WTC11 (cell line): ENCODE data around the gene PHAF1. TPM values are rescaled to one million over a fixed set of nuclear protein-coding genes. Genes with fewer than 3 reads are reported as not detected.

Experiments
- ATAC-seq: fragments of 200-7000 bp; cut with Tn5 transposase; 2 replicates; pipeline ENCODE4 v1.10.0; 2021; ENCODE audit warnings: mild to moderate bottlenecking, moderate library complexity
- CTCF ChIA-PET: fragments of 300-600 bp; sonication (Branson Sonifier 250); formaldehyde crosslinking; loops from one replicate; lab custom pipeline; 2021; ENCODE audit warnings: antibody characterized with exemption; lab: Charles Lee
- POLR2A ChIA-PET: fragments of 350-600 bp; sonication (Branson Sonifier 250); formaldehyde crosslinking; loops from one replicate; lab custom pipeline; 2021; ENCODE audit warnings: antibody characterized with exemption; lab: Charles Lee
- DNase-seq: peaks from one replicate; pipeline ENCODE4 v3.0.0; 2021; ENCODE audit warnings: low spot score
- H3K27ac Mint-ChIP-seq: 2 replicates; pipeline ENCODE4 v1.8.0; 2021; ENCODE audit warnings: mixed read lengths
- H3K27me3 Mint-ChIP-seq: 2 replicates; pipeline ENCODE4 v1.8.0; 2021; ENCODE audit warnings: low read depth, mild to moderate bottlenecking, moderate library complexity, mixed read lengths
- H3K36me3 Mint-ChIP-seq: 2 replicates; pipeline ENCODE4 v1.8.0; 2021; ENCODE audit warnings: mixed read lengths
- H3K4me1 Mint-ChIP-seq: 2 replicates; pipeline ENCODE4 v1.8.0; 2022; ENCODE audit warnings: mixed read lengths
- H3K4me3 Mint-ChIP-seq: 2 replicates; pipeline ENCODE4 v1.8.0; 2021; ENCODE audit warnings: mild to moderate bottlenecking, moderate library complexity, mixed read lengths
- H3K9me3 Mint-ChIP-seq: 2 replicates; pipeline ENCODE4 v1.8.0; 2021; ENCODE audit warnings: mixed read lengths
- CTCF ChIP-seq: fragments of 200-600 bp; IDR thresholded peaks from 2 replicates; pipeline ENCODE4 v1.8.0; 2022; ENCODE audit warnings: antibody characterized with exemption
- E2F4 ChIP-seq: sonication (generic); formaldehyde crosslinking; IDR thresholded peaks from 2 replicates; pipeline ENCODE4 v1.8.1; 2022; ENCODE audit warnings: low read depth, mild to moderate bottlenecking, moderate library complexity, missing genetic modification reagents, borderline replicate concordance
- ETV6 ChIP-seq: sonication (generic); formaldehyde crosslinking; IDR thresholded peaks from 2 replicates; pipeline ENCODE4 v1.8.1; 2022; ENCODE audit warnings: mild to moderate bottlenecking, missing genetic modification reagents
- FOXJ3 ChIP-seq: sonication (generic); formaldehyde crosslinking; IDR thresholded peaks from 2 replicates; pipeline ENCODE4 v1.9.0; 2021; ENCODE audit warnings: missing genetic modification reagents, mild to moderate bottlenecking, borderline replicate concordance
- GABPB1 ChIP-seq: sonication (generic); formaldehyde crosslinking; IDR thresholded peaks from 2 replicates; pipeline ENCODE4 v1.8.1; 2023; ENCODE audit warnings: mild to moderate bottlenecking, missing genetic modification reagents
- JAZF1 ChIP-seq: fragments of 250-450 bp; sonication (Bioruptor Pico); IDR thresholded peaks from 2 replicates; pipeline ENCODE4 v1.9.0; 2021; ENCODE audit warnings: moderate library complexity, mild to moderate bottlenecking, inconsistent platforms
- KAT7 ChIP-seq: sonication (generic); formaldehyde crosslinking; IDR thresholded peaks from 2 replicates; pipeline ENCODE4 v1.8.1; 2023; ENCODE audit warnings: missing genetic modification reagents, mild to moderate bottlenecking, borderline replicate concordance
- NR1H2 ChIP-seq: sonication (generic); formaldehyde crosslinking; IDR thresholded peaks from 2 replicates; pipeline ENCODE4 v1.9.0; 2021; ENCODE audit warnings: mild to moderate bottlenecking, moderate library complexity, missing genetic modification reagents
- TEAD1 ChIP-seq: sonication (generic); formaldehyde crosslinking; IDR thresholded peaks from 2 replicates; pipeline ENCODE4 v1.8.0; 2022; ENCODE audit warnings: mild to moderate bottlenecking, missing genetic modification reagents
- ZNF317 ChIP-seq: sonication (generic); formaldehyde crosslinking; IDR thresholded peaks from 2 replicates; pipeline ENCODE4 v1.8.1; 2023; ENCODE audit warnings: low read depth, mild to moderate bottlenecking, moderate library complexity, missing genetic modification reagents, borderline replicate concordance
- ZNF423 ChIP-seq: fragments of 250-450 bp; sonication (Bioruptor Pico); IDR thresholded peaks from 2 replicates; pipeline ENCODE4 v2.1.2; 2022; ENCODE audit warnings: mild to moderate bottlenecking, moderate library complexity
- ZNF425 ChIP-seq: fragments of 250-450 bp; sonication (Bioruptor Pico); conservative IDR thresholded peaks from 2 replicates; pipeline ENCODE4 v1.9.0; 2021; ENCODE audit warnings: mild to moderate bottlenecking
- ZSCAN18 ChIP-seq: fragments of 250-450 bp; sonication (Bioruptor Pico); IDR thresholded peaks from 2 replicates; pipeline ENCODE4 v2.1.2; 2022; ENCODE audit warnings: mild to moderate bottlenecking, moderate library complexity
- total RNA-seq: library from RNA; stranded (reverse); gene quantifications from 3 replicates; pipeline ENCODE4 v1.2.3, GENCODE V29; 2021
- TF ChIP-seq, protein P1 (sequence below): sonication (generic); formaldehyde crosslinking; IDR thresholded peaks from 2 replicates; pipeline ENCODE4 v1.8.1; 2023; ENCODE audit warnings: mild to moderate bottlenecking, missing genetic modification reagents
- TF ChIP-seq, protein P2 (sequence below): fragments of 250-450 bp; sonication (Bioruptor Pico); IDR thresholded peaks from 2 replicates; pipeline ENCODE4 v1.9.0; 2021; ENCODE audit warnings: mild to moderate bottlenecking
- TF ChIP-seq, protein P3 (sequence below): sonication (generic); formaldehyde crosslinking; IDR thresholded peaks from 2 replicates; pipeline ENCODE4 v1.8.0; 2022; ENCODE audit warnings: mild to moderate bottlenecking, missing genetic modification reagents
- TF ChIP-seq, protein P4 (sequence below): sonication (generic); formaldehyde crosslinking; IDR thresholded peaks from 2 replicates; pipeline ENCODE4 v1.8.1; 2023; ENCODE audit warnings: mild to moderate bottlenecking, moderate library complexity, missing genetic modification reagents
- TF ChIP-seq, protein P5 (sequence below): sonication (generic); formaldehyde crosslinking; IDR thresholded peaks from 2 replicates; pipeline ENCODE4 v1.8.0; 2022; ENCODE audit warnings: missing genetic modification reagents
- TF ChIP-seq, protein P6 (sequence below): sonication (generic); formaldehyde crosslinking; conservative IDR thresholded peaks from 2 replicates; pipeline ENCODE4 v1.8.1; 2022; ENCODE audit warnings: mild to moderate bottlenecking, missing genetic modification reagents

The PHAF1 gene
- total RNA-seq, 1 experiment from 2014 or later = 18.8 TPM

DNA sequence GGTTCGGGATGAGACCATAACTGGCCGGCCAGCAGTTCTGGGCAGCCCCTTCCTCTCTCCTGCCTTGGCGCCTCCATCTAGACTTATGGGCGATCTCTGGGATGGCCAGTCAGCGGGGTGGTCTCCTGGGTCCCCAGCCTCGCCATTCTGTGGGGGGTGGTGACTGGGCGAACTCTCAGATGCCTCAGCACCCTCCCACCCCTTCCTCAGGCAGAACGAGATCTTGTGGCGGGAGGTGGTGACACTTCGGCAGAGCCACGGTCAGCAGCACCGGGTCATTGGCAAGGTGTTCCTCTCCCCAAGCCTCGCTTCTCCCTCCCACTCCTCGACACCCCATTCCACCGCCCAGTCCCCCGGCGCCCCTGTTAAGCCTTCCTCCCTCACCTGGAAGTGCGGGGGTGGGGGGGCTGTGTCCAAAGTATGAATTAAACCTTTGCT is 56.4 kb downstream of the PHAF1 start:
- DNase-seq = no peak
- POLR2A ChIA-PET = no interaction called here
- H3K36me3 Mint-ChIP-seq = no peaks in the 10 kb centered on the region
- H3K4me3 Mint-ChIP-seq = peak overlapping the region; percentile 56
- no peak for ATAC-seq
- peaks cover 41% of the 10 kb centered on the region for H3K4me1 Mint-ChIP-seq
- CTCF ChIA-PET = interaction anchor here (1.0 to 15.6 kb wide), 4 partner anchors 10 to 212 kb away, joined by 3 to 386 read pairs (median 40); partner anchors contain the start of genes B3GNT9, FBXL8 and TRADD
- H3K9me3 Mint-ChIP-seq = no peaks in the 10 kb centered on the region
- no peak overlapping the region for H3K27ac Mint-ChIP-seq
- H3K27me3 Mint-ChIP-seq = peaks cover 94% of the 10 kb centered on the region
- TF ChIP-seq GABPB1 (CRISPR knock-in tag) (no peak), JAZF1 (CRISPR knock-in tag) (no peak), NR1H2 (CRISPR knock-in tag) (no peak), TEAD1 (CRISPR knock-in tag) (no peak), ZNF317 (CRISPR knock-in tag) (no peak), ZNF425 (CRISPR knock-in tag) (no peak), ZSCAN18 (CRISPR knock-in tag) (no peak), ZNF423 (CRISPR knock-in tag) (no peak), E2F4 (CRISPR knock-in tag) (no peak), CTCF (no peak), FOXJ3 (CRISPR knock-in tag) (no peak), ETV6 (CRISPR knock-in tag) (no peak), KAT7 (CRISPR knock-in tag) (no peak)
- TF ChIP-seq, protein P1, sequence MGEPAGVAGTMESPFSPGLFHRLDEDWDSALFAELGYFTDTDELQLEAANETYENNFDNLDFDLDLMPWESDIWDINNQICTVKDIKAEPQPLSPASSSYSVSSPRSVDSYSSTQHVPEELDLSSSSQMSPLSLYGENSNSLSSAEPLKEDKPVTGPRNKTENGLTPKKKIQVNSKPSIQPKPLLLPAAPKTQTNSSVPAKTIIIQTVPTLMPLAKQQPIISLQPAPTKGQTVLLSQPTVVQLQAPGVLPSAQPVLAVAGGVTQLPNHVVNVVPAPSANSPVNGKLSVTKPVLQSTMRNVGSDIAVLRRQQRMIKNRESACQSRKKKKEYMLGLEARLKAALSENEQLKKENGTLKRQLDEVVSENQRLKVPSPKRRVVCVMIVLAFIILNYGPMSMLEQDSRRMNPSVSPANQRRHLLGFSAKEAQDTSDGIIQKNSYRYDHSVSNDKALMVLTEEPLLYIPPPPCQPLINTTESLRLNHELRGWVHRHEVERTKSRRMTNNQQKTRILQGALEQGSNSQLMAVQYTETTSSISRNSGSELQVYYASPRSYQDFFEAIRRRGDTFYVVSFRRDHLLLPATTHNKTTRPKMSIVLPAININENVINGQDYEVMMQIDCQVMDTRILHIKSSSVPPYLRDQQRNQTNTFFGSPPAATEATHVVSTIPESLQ = no peak
- TF ChIP-seq, protein P2, sequence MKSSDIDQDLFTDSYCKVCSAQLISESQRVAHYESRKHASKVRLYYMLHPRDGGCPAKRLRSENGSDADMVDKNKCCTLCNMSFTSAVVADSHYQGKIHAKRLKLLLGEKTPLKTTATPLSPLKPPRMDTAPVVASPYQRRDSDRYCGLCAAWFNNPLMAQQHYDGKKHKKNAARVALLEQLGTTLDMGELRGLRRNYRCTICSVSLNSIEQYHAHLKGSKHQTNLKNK = no peak
- TF ChIP-seq, protein P3, sequence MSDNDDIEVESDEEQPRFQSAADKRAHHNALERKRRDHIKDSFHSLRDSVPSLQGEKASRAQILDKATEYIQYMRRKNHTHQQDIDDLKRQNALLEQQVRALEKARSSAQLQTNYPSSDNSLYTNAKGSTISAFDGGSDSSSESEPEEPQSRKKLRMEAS (CRISPR knock-in tag) = no peak
- TF ChIP-seq, protein P4, sequence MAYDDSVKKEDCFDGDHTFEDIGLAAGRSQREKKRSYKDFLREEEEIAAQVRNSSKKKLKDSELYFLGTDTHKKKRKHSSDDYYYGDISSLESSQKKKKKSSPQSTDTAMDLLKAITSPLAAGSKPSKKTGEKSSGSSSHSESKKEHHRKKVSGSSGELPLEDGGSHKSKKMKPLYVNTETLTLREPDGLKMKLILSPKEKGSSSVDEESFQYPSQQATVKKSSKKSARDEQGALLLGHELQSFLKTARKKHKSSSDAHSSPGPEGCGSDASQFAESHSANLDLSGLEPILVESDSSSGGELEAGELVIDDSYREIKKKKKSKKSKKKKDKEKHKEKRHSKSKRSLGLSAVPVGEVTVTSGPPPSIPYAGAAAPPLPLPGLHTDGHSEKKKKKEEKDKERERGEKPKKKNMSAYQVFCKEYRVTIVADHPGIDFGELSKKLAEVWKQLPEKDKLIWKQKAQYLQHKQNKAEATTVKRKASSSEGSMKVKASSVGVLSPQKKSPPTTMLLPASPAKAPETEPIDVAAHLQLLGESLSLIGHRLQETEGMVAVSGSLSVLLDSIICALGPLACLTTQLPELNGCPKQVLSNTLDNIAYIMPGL (CRISPR knock-in tag) = no peak
- TF ChIP-seq, protein P5, sequence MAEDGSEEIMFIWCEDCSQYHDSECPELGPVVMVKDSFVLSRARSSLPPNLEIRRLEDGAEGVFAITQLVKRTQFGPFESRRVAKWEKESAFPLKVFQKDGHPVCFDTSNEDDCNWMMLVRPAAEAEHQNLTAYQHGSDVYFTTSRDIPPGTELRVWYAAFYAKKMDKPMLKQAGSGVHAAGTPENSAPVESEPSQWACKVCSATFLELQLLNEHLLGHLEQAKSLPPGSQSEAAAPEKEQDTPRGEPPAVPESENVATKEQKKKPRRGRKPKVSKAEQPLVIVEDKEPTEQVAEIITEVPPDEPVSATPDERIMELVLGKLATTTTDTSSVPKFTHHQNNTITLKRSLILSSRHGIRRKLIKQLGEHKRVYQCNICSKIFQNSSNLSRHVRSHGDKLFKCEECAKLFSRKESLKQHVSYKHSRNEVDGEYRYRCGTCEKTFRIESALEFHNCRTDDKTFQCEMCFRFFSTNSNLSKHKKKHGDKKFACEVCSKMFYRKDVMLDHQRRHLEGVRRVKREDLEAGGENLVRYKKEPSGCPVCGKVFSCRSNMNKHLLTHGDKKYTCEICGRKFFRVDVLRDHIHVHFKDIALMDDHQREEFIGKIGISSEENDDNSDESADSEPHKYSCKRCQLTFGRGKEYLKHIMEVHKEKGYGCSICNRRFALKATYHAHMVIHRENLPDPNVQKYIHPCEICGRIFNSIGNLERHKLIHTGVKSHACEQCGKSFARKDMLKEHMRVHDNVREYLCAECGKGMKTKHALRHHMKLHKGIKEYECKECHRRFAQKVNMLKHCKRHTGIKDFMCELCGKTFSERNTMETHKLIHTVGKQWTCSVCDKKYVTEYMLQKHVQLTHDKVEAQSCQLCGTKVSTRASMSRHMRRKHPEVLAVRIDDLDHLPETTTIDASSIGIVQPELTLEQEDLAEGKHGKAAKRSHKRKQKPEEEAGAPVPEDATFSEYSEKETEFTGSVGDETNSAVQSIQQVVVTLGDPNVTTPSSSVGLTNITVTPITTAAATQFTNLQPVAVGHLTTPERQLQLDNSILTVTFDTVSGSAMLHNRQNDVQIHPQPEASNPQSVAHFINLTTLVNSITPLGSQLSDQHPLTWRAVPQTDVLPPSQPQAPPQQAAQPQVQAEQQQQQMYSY = no peak
- TF ChIP-seq, protein P6, sequence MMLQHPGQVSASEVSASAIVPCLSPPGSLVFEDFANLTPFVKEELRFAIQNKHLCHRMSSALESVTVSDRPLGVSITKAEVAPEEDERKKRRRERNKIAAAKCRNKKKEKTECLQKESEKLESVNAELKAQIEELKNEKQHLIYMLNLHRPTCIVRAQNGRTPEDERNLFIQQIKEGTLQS (CRISPR knock-in tag) = no peak
